SK-N-SH (cell line): Measurements from ENCODE around the gene CSN1S1.

Experiments
- CHD2 ChIP-seq: fragments of 150-350 bp; IDR thresholded peaks from 2 replicates; pipeline ENCODE4 v1.6.1; 2018; ENCODE audit warnings: low read length; ENCODE audit not compliant: partially characterized antibody
- CTCF ChIP-seq: fragments of 200-600 bp; sonication (generic); IDR thresholded peaks from 2 replicates; pipeline ENCODE4 v1.6.1; 2017; ENCODE audit warnings: antibody characterized with exemption, mild to moderate bottlenecking, moderate library complexity
- EP300 ChIP-seq, 2 experiments: IDR thresholded peaks; 2 replicates each; pipeline versions ENCODE4 v1.4.0 to v1.6.1; 2012; ENCODE audit warnings: borderline replicate concordance in 1 of 2, low read depth in 1 of 2, low read length in 1 of 2
- USF2 ChIP-seq: fragments of 150-350 bp; IDR thresholded peaks from 2 replicates; pipeline ENCODE4 v1.6.1; 2017; ENCODE audit warnings: antibody characterized with exemption, low read length, low read depth, borderline replicate concordance
- TF ChIP-seq, protein P1 (sequence below): IDR thresholded peaks from 2 replicates; pipeline ENCODE4 v1.6.1; 2012; ENCODE audit warnings: mild to moderate bottlenecking, low read depth, low read length, moderate library complexity
- TF ChIP-seq, protein P2 (sequence below): IDR thresholded peaks from 2 replicates; pipeline ENCODE4 v1.4.0; 2012; ENCODE audit warnings: low read depth

DNA sequence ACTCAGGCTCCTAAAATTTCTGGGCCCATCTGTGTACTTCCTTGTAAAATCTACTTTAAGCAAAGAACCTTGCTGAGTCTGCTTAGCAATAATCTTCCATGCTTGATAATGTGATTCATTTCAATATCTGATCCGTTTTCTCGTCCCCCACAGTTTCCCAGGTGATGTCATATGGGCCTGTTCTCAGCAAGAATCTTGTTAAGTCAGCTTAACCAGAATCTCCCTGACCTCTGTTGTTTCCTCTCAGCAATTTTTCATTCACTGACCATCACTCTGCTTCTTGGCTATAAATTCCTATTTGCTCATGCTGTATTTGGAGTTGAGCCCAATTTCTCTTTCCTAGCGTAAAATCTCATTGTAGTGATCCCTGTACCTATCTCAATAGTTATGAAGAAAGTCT lies 20.7 kb downstream of the CSN1S1 start:
- TF ChIP-seq, protein P1, sequence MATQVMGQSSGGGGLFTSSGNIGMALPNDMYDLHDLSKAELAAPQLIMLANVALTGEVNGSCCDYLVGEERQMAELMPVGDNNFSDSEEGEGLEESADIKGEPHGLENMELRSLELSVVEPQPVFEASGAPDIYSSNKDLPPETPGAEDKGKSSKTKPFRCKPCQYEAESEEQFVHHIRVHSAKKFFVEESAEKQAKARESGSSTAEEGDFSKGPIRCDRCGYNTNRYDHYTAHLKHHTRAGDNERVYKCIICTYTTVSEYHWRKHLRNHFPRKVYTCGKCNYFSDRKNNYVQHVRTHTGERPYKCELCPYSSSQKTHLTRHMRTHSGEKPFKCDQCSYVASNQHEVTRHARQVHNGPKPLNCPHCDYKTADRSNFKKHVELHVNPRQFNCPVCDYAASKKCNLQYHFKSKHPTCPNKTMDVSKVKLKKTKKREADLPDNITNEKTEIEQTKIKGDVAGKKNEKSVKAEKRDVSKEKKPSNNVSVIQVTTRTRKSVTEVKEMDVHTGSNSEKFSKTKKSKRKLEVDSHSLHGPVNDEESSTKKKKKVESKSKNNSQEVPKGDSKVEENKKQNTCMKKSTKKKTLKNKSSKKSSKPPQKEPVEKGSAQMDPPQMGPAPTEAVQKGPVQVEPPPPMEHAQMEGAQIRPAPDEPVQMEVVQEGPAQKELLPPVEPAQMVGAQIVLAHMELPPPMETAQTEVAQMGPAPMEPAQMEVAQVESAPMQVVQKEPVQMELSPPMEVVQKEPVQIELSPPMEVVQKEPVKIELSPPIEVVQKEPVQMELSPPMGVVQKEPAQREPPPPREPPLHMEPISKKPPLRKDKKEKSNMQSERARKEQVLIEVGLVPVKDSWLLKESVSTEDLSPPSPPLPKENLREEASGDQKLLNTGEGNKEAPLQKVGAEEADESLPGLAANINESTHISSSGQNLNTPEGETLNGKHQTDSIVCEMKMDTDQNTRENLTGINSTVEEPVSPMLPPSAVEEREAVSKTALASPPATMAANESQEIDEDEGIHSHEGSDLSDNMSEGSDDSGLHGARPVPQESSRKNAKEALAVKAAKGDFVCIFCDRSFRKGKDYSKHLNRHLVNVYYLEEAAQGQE = no peak
- TF ChIP-seq CTCF = no peak
- TF ChIP-seq CHD2 = no peak
- no peak for TF ChIP-seq EP300 (IDR thresholded peaks at IDR 0.05; ENCODE audit: borderline replicate concordance in 1 of 2, low read depth in 1 of 2, low read length in 1 of 2)
- TF ChIP-seq, protein P2, sequence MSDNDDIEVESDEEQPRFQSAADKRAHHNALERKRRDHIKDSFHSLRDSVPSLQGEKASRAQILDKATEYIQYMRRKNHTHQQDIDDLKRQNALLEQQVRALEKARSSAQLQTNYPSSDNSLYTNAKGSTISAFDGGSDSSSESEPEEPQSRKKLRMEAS = no peak
- TF ChIP-seq USF2 = no peak
